HUES6 (cell line): ENCODE measurements around the gene CNOT2.
A peak's percentile ranks its signal among the peaks of the same experiment; 100 is the strongest.
"Not testable (repeated sequence)": the region's sequence is repeated elsewhere in the genome, so short reads cannot be mapped to it uniquely, and the experiment has no call there.

Experiments used
- H3K27ac ChIP-seq: 2 replicates; pipeline ENCODE4 v1.7.0; 2013; ENCODE audit warnings: low read depth, mild to moderate bottlenecking, low read length, inconsistent platforms
- H3K27me3 ChIP-seq: 2 replicates; pipeline ENCODE4 v1.6.1; 2013; ENCODE audit warnings: low read length; ENCODE audit not compliant: control insufficient read depth, insufficient read depth
- H3K36me3 ChIP-seq: 2 replicates; pipeline ENCODE4 v1.6.1; 2013; ENCODE audit warnings: low read length; ENCODE audit not compliant: control insufficient read depth, insufficient read depth
- H3K4me1 ChIP-seq: 2 replicates; pipeline ENCODE4 v1.6.1; 2013; ENCODE audit warnings: low read length; ENCODE audit not compliant: control insufficient read depth, insufficient read depth
- H3K4me3 ChIP-seq: 2 replicates; pipeline ENCODE4 v1.5.1; 2013; ENCODE audit warnings: low read depth, low read length
- H3K9ac ChIP-seq: one replicate; pipeline ENCODE4 v1.6.1; 2013; ENCODE audit warnings: mild to moderate bottlenecking, low read length
- H3K9me3 ChIP-seq: 2 replicates; pipeline ENCODE4 v1.6.1; 2013; ENCODE audit warnings: low read depth, low read length; ENCODE audit not compliant: control insufficient read depth, insufficient read depth

The CNOT2 gene

DNA sequence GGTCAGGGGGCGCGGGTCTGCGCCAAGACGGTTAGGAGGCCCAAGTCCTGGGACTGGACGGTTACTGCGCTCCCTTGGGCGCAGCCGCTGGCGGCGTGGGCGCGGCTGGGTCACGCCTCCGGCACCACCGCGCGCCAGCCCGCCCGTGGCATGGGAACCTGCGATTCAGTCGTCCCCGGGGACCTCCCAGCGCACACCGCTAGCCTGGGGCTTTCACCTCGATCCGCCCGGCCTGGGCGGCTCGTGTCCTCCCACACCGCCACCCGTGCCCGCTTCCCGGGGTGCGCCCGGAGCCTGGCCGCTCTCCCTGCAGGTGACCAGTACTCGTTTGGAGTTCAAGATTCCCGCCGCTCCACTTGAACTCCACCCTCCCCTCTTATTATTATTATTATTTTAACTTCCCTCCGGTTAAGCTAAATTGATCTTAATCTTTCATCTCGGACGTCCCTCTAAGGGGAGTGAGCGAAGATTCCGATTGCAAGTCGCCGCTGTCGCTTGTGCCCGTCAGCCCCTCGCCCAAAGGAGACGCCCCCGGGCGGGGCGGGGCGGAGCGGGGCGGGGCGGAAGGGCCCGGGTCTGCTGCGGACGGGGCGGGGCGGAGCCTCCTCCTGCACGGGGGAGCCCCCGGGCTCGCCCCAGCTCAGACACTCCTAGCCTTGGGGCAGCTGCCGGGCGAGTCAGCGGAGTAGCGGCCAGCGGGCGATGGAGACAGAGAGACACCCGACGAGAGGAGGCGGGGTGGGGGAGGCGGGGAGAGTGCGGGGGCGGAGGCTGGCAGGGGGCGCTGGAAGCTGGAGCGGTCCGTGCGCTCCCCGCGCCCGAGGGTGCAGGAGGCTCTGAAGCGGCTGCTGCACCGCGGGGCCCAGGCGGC is 122.7 kb downstream of the CNOT2 start, which contains the start of gene KCNMB4:
KCNMB4 (plus strand) TSS at position 643 of the 871 bp plus-strand sequence. CDS start 445 bp downstream, outside the sequence.
- H3K36me3 ChIP-seq: no peaks in the 10 kb centered on the region
- H3K27me3 ChIP-seq: peaks cover 14% of the 10 kb centered on the region
- H3K4me3 ChIP-seq: peak within 1 kb of the TSS; percentile 95
- peak within 1 kb of the TSS; percentile 89 for H3K9ac ChIP-seq
- no peaks in the 10 kb centered on the region; the same call in none of the 2 replicates for H3K4me1 ChIP-seq
- no peaks in the 10 kb centered on the region for H3K9me3 ChIP-seq
- peak within 1 kb of the TSS; percentile 48; the same call in 1 of the 2 replicates for H3K27ac ChIP-seq

GRCh38 chr12:70366581-70367257 is 123.5 kb downstream of the CNOT2 start:
- peaks cover 14% of the 10 kb centered on the region for H3K27me3 ChIP-seq
- H3K9ac ChIP-seq: peak overlapping the region; percentile 89
- H3K27ac ChIP-seq: peak overlapping the region; percentile 48; the same call in 1 of the 2 replicates
- H3K9me3 ChIP-seq: no peaks in the 10 kb centered on the region
- peaks cover 5% of the 10 kb centered on the region; the same call in 1 of the 2 replicates for H3K36me3 ChIP-seq
- peak overlapping the region; percentile 95 for H3K4me3 ChIP-seq
- H3K4me1 ChIP-seq: no peaks in the 10 kb centered on the region; the same call in none of the 2 replicates

DNA sequence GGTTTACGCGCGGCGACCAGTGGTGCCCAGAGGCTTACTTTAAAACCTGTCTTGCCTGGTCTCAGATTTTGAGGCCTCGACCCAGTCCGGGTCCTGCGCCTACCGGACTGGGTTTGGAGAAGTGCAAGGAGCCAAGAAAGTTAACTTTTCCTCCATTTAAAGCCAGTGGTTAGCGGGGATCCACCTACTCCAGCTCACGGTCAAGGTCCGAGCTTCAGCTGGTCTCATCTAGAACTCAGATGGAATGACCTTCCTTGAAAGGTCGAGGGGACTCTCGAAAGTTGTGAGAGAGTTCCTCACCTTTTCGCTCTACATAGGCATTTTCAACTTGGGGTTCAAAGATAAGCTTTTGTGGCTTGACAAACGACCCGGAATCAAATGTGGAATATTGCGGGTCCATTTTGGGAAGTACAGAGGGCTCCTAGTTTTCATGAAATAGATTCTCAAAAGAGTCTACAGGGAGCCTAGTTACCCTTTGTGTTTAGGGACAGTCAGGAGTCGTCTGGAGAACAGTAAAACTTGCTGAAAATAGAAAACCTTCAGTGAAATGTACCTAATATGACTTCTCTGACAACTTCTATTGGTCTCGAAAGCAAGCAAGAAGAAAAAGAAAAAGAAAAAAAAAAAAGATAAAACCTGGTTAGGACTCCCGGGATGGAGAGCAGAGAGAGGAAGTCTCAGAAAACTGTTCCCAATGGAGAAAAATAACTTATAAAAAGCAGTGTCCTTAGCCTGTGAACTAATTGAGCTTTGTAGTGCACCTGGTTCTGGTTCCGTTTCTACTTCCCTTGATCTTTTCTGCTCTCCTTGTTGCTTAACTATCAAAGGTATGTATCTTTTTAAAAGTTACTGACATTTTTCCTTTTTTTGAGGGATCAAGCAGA is 124.3 kb downstream of the CNOT2 start:
- Histone ChIP-seq H3K9ac (peak overlapping the region; percentile 89), H3K4me3 (peak overlapping the region; percentile 95), H3K4me1 (no peaks in the 10 kb centered on the region; the same call in none of the 2 replicates)

DNA sequence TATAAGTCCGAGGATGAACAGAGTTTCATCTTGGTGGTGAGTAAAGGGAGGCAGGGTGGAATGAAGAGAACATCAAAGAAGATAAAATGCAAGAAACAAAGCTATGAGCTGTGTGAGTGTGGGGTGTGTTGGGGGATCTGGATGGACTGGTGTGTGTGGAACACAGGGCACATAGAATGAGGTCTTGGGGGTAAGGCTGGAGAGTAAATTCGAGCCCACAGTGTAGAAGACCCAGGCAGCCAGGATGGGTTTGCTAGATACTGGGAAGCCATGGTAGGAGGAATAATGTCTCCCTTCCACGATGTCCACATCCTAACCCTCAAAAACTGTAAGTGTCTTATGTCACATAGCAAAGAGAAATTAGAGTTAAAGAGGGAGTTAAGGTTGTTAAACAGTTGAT is 129.6 kb downstream of the CNOT2 start:
- no peak overlapping the region for H3K27ac ChIP-seq
- no peak overlapping the region for H3K9ac ChIP-seq
- H3K4me3 ChIP-seq: no peak overlapping the region
- H3K36me3 ChIP-seq: peaks cover 26% of the 10 kb centered on the region; the same call in 1 of the 2 replicates
- no peaks in the 10 kb centered on the region for H3K27me3 ChIP-seq
- H3K4me1 ChIP-seq: no peaks in the 10 kb centered on the region; the same call in none of the 2 replicates
- peaks cover 6% of the 10 kb centered on the region; the same call in 1 of the 2 replicates for H3K9me3 ChIP-seq

More for the DNA sequence above, 124.3 kb downstream of the CNOT2 start:
- H3K27ac ChIP-seq: no peak overlapping the region; the same call in 1 of the 2 replicates
- no peaks in the 10 kb centered on the region for H3K9me3 ChIP-seq
- peaks cover 12% of the 10 kb centered on the region; the same call in 1 of the 2 replicates for H3K36me3 ChIP-seq
- peaks cover 14% of the 10 kb centered on the region for H3K27me3 ChIP-seq

DNA sequence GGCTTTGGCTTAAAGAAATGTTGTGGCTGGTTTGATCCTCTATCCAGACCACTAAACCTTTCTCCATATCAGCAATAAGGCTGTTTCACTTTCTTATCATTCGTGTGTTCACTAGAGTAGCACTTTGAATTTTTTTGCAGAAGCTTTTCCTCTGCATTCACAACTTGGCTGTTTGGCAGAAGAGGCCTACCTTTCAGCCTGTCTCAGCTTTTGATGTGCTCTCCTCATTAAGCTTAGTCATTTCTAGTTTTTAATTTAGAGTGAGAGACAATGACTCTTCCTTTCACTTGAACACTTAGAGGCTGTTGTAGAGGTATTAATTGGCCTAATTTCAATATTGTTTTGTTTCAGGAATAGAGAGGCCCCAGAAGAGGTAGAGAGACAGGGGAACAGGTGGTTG is 136.6 kb downstream of the CNOT2 start:
- Histone ChIP-seq H3K27ac (no peak overlapping the region), H3K27me3 (no peaks in the 10 kb centered on the region), H3K4me1 (0 out of 2 replicates have a peak, but pooled peaks cover 6% of the 10 kb centered on the region), H3K9me3 (peaks cover 18% of the 10 kb centered on the region; the same call in 1 of the 2 replicates), H3K4me3 (no peak overlapping the region), H3K9ac (no peak overlapping the region), H3K36me3 (peaks cover 9% of the 10 kb centered on the region; the same call in 1 of the 2 replicates)

DNA sequence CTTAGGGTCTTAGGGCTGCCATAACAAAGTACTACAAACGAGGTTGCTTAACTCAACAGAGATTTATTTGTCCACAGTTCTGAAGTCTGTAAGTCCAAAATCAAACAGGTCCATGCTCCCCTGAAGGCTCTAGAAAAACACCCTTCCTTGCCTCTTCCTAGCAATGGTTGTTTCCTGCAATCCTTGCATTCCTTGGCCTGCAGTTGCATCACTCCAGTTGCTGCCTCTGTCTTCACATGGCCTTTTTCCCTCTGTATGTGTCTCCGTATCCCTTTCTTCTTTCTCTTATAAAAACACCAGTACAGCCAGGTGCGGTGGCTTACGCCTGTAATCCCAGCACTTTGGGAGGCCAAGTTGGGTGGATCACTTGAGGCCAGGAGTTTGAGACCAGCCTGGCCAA is 140.3 kb downstream of the CNOT2 start:
- Histone ChIP-seq H3K4me3 (no peak overlapping the region), H3K9me3 (peaks cover 10% of the 10 kb centered on the region; the same call in 1 of the 2 replicates), H3K9ac (no peak overlapping the region), H3K36me3 (no peaks in the 10 kb centered on the region; the same call in 1 of the 2 replicates), H3K4me1 (0 out of 2 replicates have a peak, but pooled peaks cover 6% of the 10 kb centered on the region), H3K27ac (peak overlapping the region; percentile 56; the same call in 1 of the 2 replicates), H3K27me3 (no peaks in the 10 kb centered on the region)

DNA sequence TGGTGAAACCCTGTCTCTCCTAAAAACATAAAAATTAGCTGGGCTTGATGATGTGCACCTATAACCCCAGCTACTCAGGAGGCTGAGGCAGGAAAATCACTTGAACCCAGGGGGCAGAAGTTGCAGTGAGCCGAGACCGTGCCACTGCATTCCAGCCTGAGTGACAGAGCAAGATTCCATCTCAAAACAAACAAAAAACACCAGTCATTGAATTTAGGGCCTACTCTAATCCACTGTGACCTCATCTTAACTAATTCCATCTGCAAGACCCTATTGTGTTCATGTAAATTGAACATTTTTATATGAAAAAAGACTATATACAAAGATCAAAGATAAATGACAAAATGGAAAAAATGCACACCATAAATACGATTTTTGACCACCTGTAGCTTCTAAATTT is 140.7 kb downstream of the CNOT2 start:
- Histone ChIP-seq H3K4me3 (no peak overlapping the region), H3K9me3 (peaks cover 7% of the 10 kb centered on the region; the same call in 1 of the 2 replicates), H3K36me3 (no peaks in the 10 kb centered on the region; the same call in 1 of the 2 replicates), H3K27ac (peak overlapping the region; percentile 56; the same call in 1 of the 2 replicates), H3K4me1 (0 out of 2 replicates have a peak, but pooled peaks cover 6% of the 10 kb centered on the region), H3K27me3 (no peaks in the 10 kb centered on the region), H3K9ac (no peak overlapping the region)

- Histone ChIP-seq H3K9me3 (peaks cover 10% of the 10 kb centered on the region; the same call in 1 of the 2 replicates), H3K9ac (no peak overlapping the region), H3K27me3 (no peaks in the 10 kb centered on the region), H3K36me3 (no peaks in the 10 kb centered on the region), H3K4me3 (no peak overlapping the region), H3K27ac (no peak overlapping the region), H3K4me1 (0 out of 2 replicates have a peak, but pooled peaks cover 6% of the 10 kb centered on the region)
Measured at GRCh38 chr12:70386771-70387170, 143.5 kb downstream of the CNOT2 start.

DNA sequence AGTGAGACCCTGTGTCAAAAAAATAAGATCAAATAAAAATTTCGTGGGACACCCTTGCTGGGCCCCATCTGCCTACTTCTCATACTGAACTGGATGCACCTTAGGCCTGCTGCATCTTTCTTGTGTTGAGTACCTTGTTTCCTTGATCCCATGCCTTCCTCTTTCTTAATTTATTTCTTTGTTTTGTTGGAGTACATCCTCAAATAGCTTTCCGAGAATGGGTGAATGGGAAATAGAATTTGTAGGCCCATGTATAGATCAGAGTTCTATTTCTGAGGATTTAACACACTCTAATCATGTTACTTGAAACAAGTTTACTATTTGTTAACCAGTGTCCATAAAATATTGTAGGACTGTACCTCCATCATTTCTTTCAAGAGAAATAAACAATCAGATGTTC is 146.4 kb downstream of the CNOT2 start:
- Histone ChIP-seq H3K4me3 (no peak overlapping the region), H3K27me3 (no peaks in the 10 kb centered on the region), H3K36me3 (no peaks in the 10 kb centered on the region), H3K9ac (no peak overlapping the region), H3K27ac (no peak overlapping the region), H3K4me1 (no peaks in the 10 kb centered on the region), H3K9me3 (peaks cover 10% of the 10 kb centered on the region; the same call in 1 of the 2 replicates)

- H3K36me3 ChIP-seq, H3K27me3 ChIP-seq, H3K27ac ChIP-seq, H3K4me3 ChIP-seq, H3K9me3 ChIP-seq, H3K4me1 ChIP-seq, H3K9ac ChIP-seq: not testable (repeated sequence)
Measured at GRCh38 chr12:70392631-70393030, 149.4 kb downstream of the CNOT2 start.
